Testis (tissue), 2 donors: ENCODE results near the gene SKI.

Source experiments
- CTCF ChIP-seq, 3 experiments: fragments of 450-650 bp in 2 of 3; fragments of 200-600 bp in 1 of 3; sonication (generic) in 1 of 3; IDR thresholded peaks; one replicate each; pipeline ENCODE4 v1.5.1; 2016 to 2019; ENCODE audit warnings: antibody characterized with exemption in 3 of 3, mild to moderate bottlenecking in 2 of 3, moderate library complexity in 1 of 3
- POLR2A ChIP-seq: fragments of 450-650 bp; IDR thresholded peaks from one replicate; pipeline ENCODE4 v1.6.1; 2017; ENCODE audit warnings: antibody characterized with exemption, mild to moderate bottlenecking, moderate library complexity

GRCh38 chr1:2180297-2181245, 47.5 kb upstream of the SKI start:
- TF ChIP-seq POLR2A (no peak), CTCF (IDR thresholded peaks at IDR 0.05) (no peak)
